HG03558 (cell line): Measurements from ENCODE around the gene DACT2.
"Not testable (repeated sequence)": the region's sequence is repeated elsewhere in the genome, so short reads cannot be mapped to it uniquely, and the experiment has no call there.

ENCODE experiments used
- ATAC-seq: cut with Tn5 transposase; IDR thresholded peaks from one replicate; pipeline ENCODE4 v1.9.1; 2021; ENCODE audit warnings: moderate number of reproducible peaks; ENCODE audit not compliant: unreplicated experiment; ENCODE audit errors: extremely low read depth

The DACT2 gene

GRCh38 chr6:168305096-168305749 lies 14.4 kb downstream of the DACT2 start:
- no peak for ATAC-seq

GRCh38 chr6:168304752-168305015 lies 14.9 kb downstream of the DACT2 start:
- ATAC-seq: no peak

GRCh38 chr6:168303982-168304751 lies 15.4 kb downstream of the DACT2 start:
- ATAC-seq: no peak

GRCh38 chr6:168302534-168302933 lies 17.0 kb downstream of the DACT2 start:
- ATAC-seq: no peak

- no peak for ATAC-seq
Measured at GRCh38 chr6:168301648-168302398, 17.8 kb downstream of the DACT2 start.

- no peak for ATAC-seq
Measured at GRCh38 chr6:168300975-168301647, 18.5 kb downstream of the DACT2 start.

- no peak for ATAC-seq
Measured at GRCh38 chr6:168299541-168300511, 19.8 kb downstream of the DACT2 start.

- ATAC-seq: no peak
Measured at GRCh38 chr6:168297643-168298042, 21.9 kb downstream of the DACT2 start.

GRCh38 chr6:168294901-168295300 lies 24.7 kb downstream of the DACT2 start:
- no peak for ATAC-seq

- no peak for ATAC-seq
Measured at GRCh38 chr6:168293636-168294530, 25.7 kb downstream of the DACT2 start.

GRCh38 chr6:168292826-168293225 lies 26.8 kb downstream of the DACT2 start:
- ATAC-seq: no peak

GRCh38 chr6:168291450-168291849 lies 28.1 kb downstream of the DACT2 start:
- ATAC-seq: no peak

GRCh38 chr6:168290095-168290494 lies 29.5 kb downstream of the DACT2 start:
- no peak for ATAC-seq

GRCh38 chr6:168289571-168289962 lies 30.0 kb downstream of the DACT2 start:
- no peak for ATAC-seq

GRCh38 chr6:168288781-168289570 lies 30.6 kb downstream of the DACT2 start:
- ATAC-seq: no peak

- not testable (repeated sequence) for ATAC-seq
Measured at GRCh38 chr6:168287460-168287859, 32.1 kb downstream of the DACT2 start.

GRCh38 chr6:168286771-168287446 lies 32.7 kb downstream of the DACT2 start:
- ATAC-seq: not testable (repeated sequence)
